Testis (tissue), 3 donors: Measurements from ENCODE around the gene SOWAHA. TPM values are rescaled to one million over a fixed set of nuclear protein-coding genes. Genes with fewer than 3 reads are reported as not detected.

Source experiments
- DNase-seq: peaks from one replicate; pipeline ENCODE4 v3.0.0-alpha.2; 2019
- H3K27ac ChIP-seq, 2 donors: fragments of 200-600 bp; sonication (generic); one replicate each; pipeline ENCODE4 v1.5.1; 2019
- H3K27me3 ChIP-seq: fragments of 200-600 bp; sonication (generic); one replicate; pipeline ENCODE4 v1.5.1; 2019
- H3K36me3 ChIP-seq: fragments of 200-600 bp; sonication (generic); one replicate; pipeline ENCODE4 v1.5.1; 2017; ENCODE audit warnings: low read depth; ENCODE audit errors: missing control alignments
- H3K4me1 ChIP-seq: fragments of 200-600 bp; sonication (generic); one replicate; pipeline ENCODE4 v1.5.1; 2019
- H3K4me3 ChIP-seq, 2 donors: fragments of 200-600 bp; sonication (generic); one replicate each; pipeline ENCODE4 v1.5.1; 2017 to 2019
- H3K9me3 ChIP-seq: fragments of 200-600 bp; sonication (generic); one replicate; pipeline ENCODE4 v1.5.1; 2017
- CTCF ChIP-seq, 3 experiments: fragments of 450-650 bp in 2 of 3; fragments of 200-600 bp in 1 of 3; sonication (generic) in 1 of 3; IDR thresholded peaks; one replicate each; pipeline ENCODE4 v1.5.1; 2016 to 2019; ENCODE audit warnings: antibody characterized with exemption in 3 of 3, mild to moderate bottlenecking in 2 of 3, moderate library complexity in 1 of 3
- POLR2A ChIP-seq: fragments of 450-650 bp; IDR thresholded peaks from one replicate; pipeline ENCODE4 v1.6.1; 2017; ENCODE audit warnings: antibody characterized with exemption, mild to moderate bottlenecking, moderate library complexity
- WGBS, 2 donors: methylation state at CpG; one replicate each; pipeline ENCODE4 v1.1.5; 2018; 5-methylcytosine and 5-hydroxymethylcytosine counted together
- intact Hi-C: fragments of 100-400 bp; cut with DNase I; formaldehyde crosslinking; loops from one replicate; pipeline ENCODE4 v1.15.1; 2023; ENCODE audit warnings: low total_unique reads
- polyA plus RNA-seq: library from polyadenylated mRNA; stranded (reverse); fragments of 350-450 nt; fragmentation: Illumina TruSeq; extraction: RNeasy Lipid Tissue Mini Kit (QIAGEN cat#74804); gene quantifications from one replicate; pipeline ENCODE4 v1.2.3, GENCODE V29; 2014; ENCODE audit warnings: low read depth, low replicate concordance; ENCODE audit not compliant: insufficient read depth
- small RNA-seq, 2 donors: library from RNA; depleted of rRNA; stranded (forward); fragments of <200 nt; gene quantifications; one replicate each; pipeline ENCODE3, GENCODE V24; 2016
- total RNA-seq, 2 donors: library from RNA; depleted of rRNA; stranded (reverse); fragments of >200 nt; gene quantifications; one replicate each; pipeline ENCODE4 v1.2.3, GENCODE V29; 2016

The SOWAHA gene
- total and polyA plus RNA-seq, 3 donors from 2014 or later, result 0.46 to 1.3 (median 1.2) TPM

- intact Hi-C loops, result no loop called here
- no peak overlapping the region for H3K27ac ChIP-seq
- H3K4me1 ChIP-seq, result no peaks in the 10 kb centered on the region
- WGBS, 2 donors, result 79 to 88% methylated on average over 3 of the region's 3 CpGs
- no peaks in the 10 kb centered on the region for H3K36me3 ChIP-seq
- no peak for DNase-seq
- no peak for TF ChIP-seq POLR2A
- no peak for TF ChIP-seq CTCF (IDR thresholded peaks at IDR 0.05)
- no peaks in the 10 kb centered on the region for H3K9me3 ChIP-seq
- no peak overlapping the region for H3K4me3 ChIP-seq
- no peaks in the 10 kb centered on the region for H3K27me3 ChIP-seq
These were observed 42.9 kb downstream of the SOWAHA start for GRCh38 chr5:132856011-132856410.

GRCh38 chr5:132859889-132860437, 46.9 kb downstream of the SOWAHA start:
- Histone ChIP-seq H3K27ac (no peak overlapping the region), H3K27me3 (no peaks in the 10 kb centered on the region), H3K4me3 (no peak overlapping the region), H3K4me1 (no peaks in the 10 kb centered on the region), H3K36me3 (no peaks in the 10 kb centered on the region), H3K9me3 (no peaks in the 10 kb centered on the region)
- no peak for DNase-seq
- intact Hi-C loops, result no loop called here
- TF ChIP-seq POLR2A (no peak), CTCF (IDR thresholded peaks at IDR 0.05) (no peak)
- WGBS, 2 donors, result 87 to 89% methylated on average over 2 of the region's 2 CpGs

- H3K9me3 ChIP-seq, result no peaks in the 10 kb centered on the region
- intact Hi-C loops, result no loop called here
- H3K4me3 ChIP-seq, result no peak overlapping the region
- DNase-seq, result no peak
- 80% methylated on average over 5 of the region's 5 CpGs for WGBS, 2 donors
- no peaks in the 10 kb centered on the region for H3K36me3 ChIP-seq
- no peak overlapping the region for H3K27ac ChIP-seq
- TF ChIP-seq POLR2A (no peak), CTCF (IDR thresholded peaks at IDR 0.05) (no peak)
- no peaks in the 10 kb centered on the region for H3K4me1 ChIP-seq
- H3K27me3 ChIP-seq, result no peaks in the 10 kb centered on the region
These were observed 47.6 kb downstream of the SOWAHA start for GRCh38 chr5:132860742-132861141.

GRCh38 chr5:132865668-132866341, 52.7 kb downstream of the SOWAHA start:
- Histone ChIP-seq H3K27ac (peak overlapping the region; percentile 94 to 96), H3K36me3 (no peaks in the 10 kb centered on the region), H3K9me3 (no peaks in the 10 kb centered on the region), H3K4me3 (peak overlapping the region; percentile 76 to 85), H3K4me1 (no peaks in the 10 kb centered on the region), H3K27me3 (no peaks in the 10 kb centered on the region)
- WGBS, 2 donors, result 20 to 22% methylated on average over 25 to 30 of the region's 30 CpGs
- intact Hi-C loops, result no loop called here
- TF ChIP-seq POLR2A (no peak), CTCF (IDR thresholded peaks at IDR 0.05) (no peak)
- no peak for DNase-seq

Small RNA genes lying within 50 kb of the gene (small RNA-seq; reads per million reads assigned to genes)
- 0 reads per million in 2 donors for gene RNA5SP192

Other genes starting within 250 kb of the SOWAHA start
- 10 to 100 TPM; 17.3 to 25.0 TPM for gene IL13, start 155.1 kb upstream of the SOWAHA start, total RNA-seq
- 73.4 TPM for gene IL13, start 155.1 kb upstream of the SOWAHA start, polyA plus RNA-seq
- gene IL4, start 139.3 kb upstream of the SOWAHA start, total RNA-seq, result not detected
- gene IL4, start 139.3 kb upstream of the SOWAHA start, polyA plus RNA-seq, result not detected
- gene KIF3A, start 75.8 kb upstream of the SOWAHA start, total RNA-seq, result 10 to 100 TPM; 30.8 to 38.6 TPM
- gene KIF3A, start 75.8 kb upstream of the SOWAHA start, polyA plus RNA-seq, result 23.2 TPM
- 1 to 10 TPM; 2.7 to 4.5 TPM for gene CCNI2, start 65.9 kb upstream of the SOWAHA start, total RNA-seq
- gene CCNI2, start 65.9 kb upstream of the SOWAHA start, polyA plus RNA-seq, result 1.1 TPM
- gene SEPTIN8, start 36.1 kb upstream of the SOWAHA start, total RNA-seq, result 10 to 100 TPM; 12.4 to 13.9 TPM
- gene SEPTIN8, start 36.1 kb upstream of the SOWAHA start, polyA plus RNA-seq, result 16.4 TPM
- 1 to 10 TPM; 9.0 to 9.6 TPM for gene SHROOM1, start 17.3 kb downstream of the SOWAHA start, total RNA-seq
- 2.1 TPM for gene SHROOM1, start 17.3 kb downstream of the SOWAHA start, polyA plus RNA-seq
- gene GDF9, start 53.2 kb downstream of the SOWAHA start, total RNA-seq, result 10 to 100 TPM in 1 of 2 donors, 1 to 10 TPM in 1; 5.7 to 13.5 TPM
- 14.2 TPM for gene GDF9, start 53.2 kb downstream of the SOWAHA start, polyA plus RNA-seq
- 100 to 1,000 TPM; 154 to 171 TPM for gene UQCRQ, start 53.3 kb downstream of the SOWAHA start, total RNA-seq
- gene UQCRQ, start 53.3 kb downstream of the SOWAHA start, polyA plus RNA-seq, result 167 TPM
- 1 to 10 TPM; 1.8 to 4.1 TPM for gene LEAP2, start 60.4 kb downstream of the SOWAHA start, total RNA-seq
- 3.6 TPM for gene LEAP2, start 60.4 kb downstream of the SOWAHA start, polyA plus RNA-seq
- gene AFF4, start 150.3 kb downstream of the SOWAHA start, total RNA-seq, result 100 to 1,000 TPM; 112 TPM
- 57.2 TPM for gene AFF4, start 150.3 kb downstream of the SOWAHA start, polyA plus RNA-seq
- 10 to 100 TPM; 29.1 to 35.7 TPM for gene ZCCHC10, start 213.2 kb downstream of the SOWAHA start, total RNA-seq
- gene ZCCHC10, start 213.2 kb downstream of the SOWAHA start, polyA plus RNA-seq, result 45.4 TPM
- gene HSPA4, start 238.7 kb downstream of the SOWAHA start, total RNA-seq, result 100 to 1,000 TPM; 107 to 108 TPM
- 143 TPM for gene HSPA4, start 238.7 kb downstream of the SOWAHA start, polyA plus RNA-seq